ENCODE results near the gene PROM2. TPM values are rescaled to one million over a fixed set of nuclear protein-coding genes. Genes with fewer than 3 reads are reported as not detected.

Gene PROM2
- total RNA-seq, 4 donors from 2014 or later: 16.7 to 24.3 (median 22.0) TPM

- intact Hi-C loops (cut with DNase I): no loop called here
These were observed 13.9 kb upstream of the PROM2 start for GRCh38 chr2:95260028-95261023.

GRCh38 chr2:95261602-95262001, 12.6 kb upstream of the PROM2 start:
- H3K36me3 ChIP-seq: no peaks in the 10 kb centered on the region
- H3K4me3 ChIP-seq (replicated peaks in 1 of 3): no peak overlapping the region
- 63 to 71% methylated on average over 6 of the region's 6 CpGs for WGBS, 2 donors
- DNase-seq: no peak
- no peaks in the 10 kb centered on the region for H3K4me1 ChIP-seq
- no peaks in the 10 kb centered on the region for H3K27me3 ChIP-seq
- no peaks in the 10 kb centered on the region for H3K9me3 ChIP-seq
- intact Hi-C loops (cut with DNase I): no loop called here
- no peak overlapping the region for H3K27ac ChIP-seq
- TF ChIP-seq CTCF (IDR thresholded peaks at IDR 0.05) (no peak), POLR2A (IDR thresholded peaks at IDR 0.05) (no peak)

More at GRCh38 chr2:95260028-95261023, 13.9 kb upstream of the PROM2 start:
- no peak overlapping the region for H3K4me3 ChIP-seq (replicated peaks in 1 of 3)
- H3K27ac ChIP-seq: no peak overlapping the region
- H3K4me1 ChIP-seq: no peaks in the 10 kb centered on the region
- H3K27me3 ChIP-seq: no peaks in the 10 kb centered on the region
- H3K9me3 ChIP-seq: no peaks in the 10 kb centered on the region
- no peaks in the 10 kb centered on the region for H3K36me3 ChIP-seq
- DNase-seq: no peak
- TF ChIP-seq CTCF (IDR thresholded peaks at IDR 0.05): no peak
- TF ChIP-seq POLR2A (IDR thresholded peaks at IDR 0.05): no peak
- WGBS, 2 donors: 85 to 87% methylated on average over 7 of the region's 8 CpGs

- no peaks in the 10 kb centered on the region for H3K4me1 ChIP-seq
- TF ChIP-seq CTCF (IDR thresholded peaks at IDR 0.05): no peak
- TF ChIP-seq POLR2A (IDR thresholded peaks at IDR 0.05): no peak
- no peak overlapping the region for H3K4me3 ChIP-seq (replicated peaks in 1 of 3)
- no peak for DNase-seq
- no peak overlapping the region for H3K27ac ChIP-seq
- 78 to 84% methylated on average over 2 of the region's 2 CpGs for WGBS, 2 donors
- no peaks in the 10 kb centered on the region for H3K9me3 ChIP-seq
- H3K36me3 ChIP-seq: no peaks in the 10 kb centered on the region
- intact Hi-C loops (cut with DNase I): no loop called here
- no peaks in the 10 kb centered on the region for H3K27me3 ChIP-seq
These were observed 11.2 kb upstream of the PROM2 start for GRCh38 chr2:95262896-95263542.

- TF ChIP-seq POLR2A (IDR thresholded peaks at IDR 0.05): no peak
- no peak for TF ChIP-seq CTCF (IDR thresholded peaks at IDR 0.05)
- intact Hi-C loops (cut with DNase I): no loop called here
- WGBS, 2 donors: 43 to 46% methylated on average over 6 of the region's 6 CpGs
- no peaks in the 10 kb centered on the region for H3K27me3 ChIP-seq
- H3K36me3 ChIP-seq: no peaks in the 10 kb centered on the region
- no peaks in the 10 kb centered on the region for H3K4me1 ChIP-seq
- H3K27ac ChIP-seq: no peak overlapping the region
- H3K4me3 ChIP-seq (replicated peaks in 1 of 3): no peak overlapping the region
- DNase-seq: peak in 1 of 2 donors; percentile 23
- H3K9me3 ChIP-seq: no peaks in the 10 kb centered on the region
These were observed 9.6 kb upstream of the PROM2 start for GRCh38 chr2:95264624-95265023.

GRCh38 chr2:95265182-95265581, 9.1 kb upstream of the PROM2 start:
- Histone ChIP-seq H3K27ac (no peak overlapping the region), H3K27me3 (no peaks in the 10 kb centered on the region), H3K36me3 (no peaks in the 10 kb centered on the region), H3K9me3 (no peaks in the 10 kb centered on the region), H3K4me3 (replicated peaks in 1 of 3) (no peak overlapping the region), H3K4me1 (no peaks in the 10 kb centered on the region)
- TF ChIP-seq CTCF (IDR thresholded peaks at IDR 0.05): no peak
- intact Hi-C loops (cut with DNase I): no loop called here
- no peak for DNase-seq
- 82 to 86% methylated on average over 4 of the region's 4 CpGs for WGBS, 2 donors
